ENCODE results near the gene PTPRD.
A peak's percentile ranks its signal among the peaks of the same experiment; 100 is the strongest.

The PTPRD gene

GRCh38 chr9:10434412-10434811 lies 178.4 kb downstream of the PTPRD start:
- no peaks in the 10 kb centered on the region for H3K9me3 ChIP-seq (ENCODE audit: insufficient read depth, low read length)
- H3K27me3 ChIP-seq (ENCODE audit: insufficient read depth, insufficient read length), result no peaks in the 10 kb centered on the region
- H3K36me3 ChIP-seq (ENCODE audit: insufficient read depth, insufficient read length, low read length), result no peaks in the 10 kb centered on the region
- no peak for TF ChIP-seq ZNF274 (IDR thresholded peaks at IDR 0.05; ENCODE audit: low read depth, low read length)
- TF ChIP-seq SUZ12 (IDR thresholded peaks at IDR 0.05; ENCODE audit: extremely low read depth, insufficient read depth, insufficient read length), result no peak
- TF ChIP-seq YY1 (IDR thresholded peaks at IDR 0.05; ENCODE audit: insufficient read depth, insufficient read length), result no peak
- DNase-seq (ENCODE audit: low read depth, low spot score), result no peak
- no peak overlapping the region for H3K9ac ChIP-seq (ENCODE audit: insufficient read length, low read depth)
- H3K4me1 ChIP-seq (ENCODE audit: insufficient read depth, insufficient read length), result no peaks in the 10 kb centered on the region
- H3K4me3 ChIP-seq (ENCODE audit: insufficient read length, low read depth), result no peak overlapping the region

GRCh38 chr9:10411272-10411671 lies 201.5 kb downstream of the PTPRD start:
- no peak for TF ChIP-seq SUZ12 (IDR thresholded peaks at IDR 0.05; ENCODE audit: extremely low read depth, insufficient read depth, insufficient read length)
- no peak for TF ChIP-seq ZNF274 (IDR thresholded peaks at IDR 0.05; ENCODE audit: low read depth, low read length)
- TF ChIP-seq YY1 (IDR thresholded peaks at IDR 0.05; ENCODE audit: insufficient read depth, insufficient read length), result no peak
- no peak overlapping the region for H3K9ac ChIP-seq (ENCODE audit: insufficient read length, low read depth)
- no peaks in the 10 kb centered on the region for H3K36me3 ChIP-seq (ENCODE audit: insufficient read depth, insufficient read length, low read length)

GRCh38 chr9:10403283-10403682 lies 209.5 kb downstream of the PTPRD start:
- Histone ChIP-seq H3K9me3 (ENCODE audit: insufficient read depth, low read length) (no peaks in the 10 kb centered on the region), H3K9ac (ENCODE audit: insufficient read length, low read depth) (no peak overlapping the region), H3K27me3 (ENCODE audit: insufficient read depth, insufficient read length) (no peaks in the 10 kb centered on the region), H3K4me3 (ENCODE audit: insufficient read length, low read depth) (no peak overlapping the region), H3K4me1 (ENCODE audit: insufficient read depth, insufficient read length) (no peaks in the 10 kb centered on the region), H3K36me3 (ENCODE audit: insufficient read depth, insufficient read length, low read length) (no peaks in the 10 kb centered on the region)
- TF ChIP-seq YY1 (IDR thresholded peaks at IDR 0.05; ENCODE audit: insufficient read depth, insufficient read length) (no peak), ZNF274 (IDR thresholded peaks at IDR 0.05; ENCODE audit: low read depth, low read length) (no peak), SUZ12 (IDR thresholded peaks at IDR 0.05; ENCODE audit: extremely low read depth, insufficient read depth, insufficient read length) (no peak)
- no peak for DNase-seq (ENCODE audit: low read depth, low spot score)

More at GRCh38 chr9:10411272-10411671, 201.5 kb downstream of the PTPRD start:
- H3K9me3 ChIP-seq (ENCODE audit: insufficient read depth, low read length), result no peaks in the 10 kb centered on the region
- no peaks in the 10 kb centered on the region for H3K4me1 ChIP-seq (ENCODE audit: insufficient read depth, insufficient read length)
- no peak overlapping the region for H3K4me3 ChIP-seq (ENCODE audit: insufficient read length, low read depth)
- no peaks in the 10 kb centered on the region for H3K27me3 ChIP-seq (ENCODE audit: insufficient read depth, insufficient read length)
- DNase-seq (ENCODE audit: low read depth, low spot score), result no peak

GRCh38 chr9:10396615-10397014 lies 216.2 kb downstream of the PTPRD start:
- H3K36me3 ChIP-seq (ENCODE audit: insufficient read depth, insufficient read length, low read length), result no peaks in the 10 kb centered on the region
- no peaks in the 10 kb centered on the region for H3K4me1 ChIP-seq (ENCODE audit: insufficient read depth, insufficient read length)
- DNase-seq (ENCODE audit: low read depth, low spot score), result no peak
- no peaks in the 10 kb centered on the region for H3K27me3 ChIP-seq (ENCODE audit: insufficient read depth, insufficient read length)
- no peaks in the 10 kb centered on the region for H3K9me3 ChIP-seq (ENCODE audit: insufficient read depth, low read length)
- no peak overlapping the region for H3K9ac ChIP-seq (ENCODE audit: insufficient read length, low read depth)
- no peak for TF ChIP-seq ZNF274 (IDR thresholded peaks at IDR 0.05; ENCODE audit: low read depth, low read length)
- H3K4me3 ChIP-seq (ENCODE audit: insufficient read length, low read depth), result no peak overlapping the region

GRCh38 chr9:10387282-10387681 lies 225.5 kb downstream of the PTPRD start:
- DNase-seq (ENCODE audit: low read depth, low spot score), result no peak
- Histone ChIP-seq H3K4me1 (ENCODE audit: insufficient read depth, insufficient read length) (no peaks in the 10 kb centered on the region), H3K36me3 (ENCODE audit: insufficient read depth, insufficient read length, low read length) (no peaks in the 10 kb centered on the region), H3K9ac (ENCODE audit: insufficient read length, low read depth) (no peak overlapping the region), H3K4me3 (ENCODE audit: insufficient read length, low read depth) (no peak overlapping the region), H3K27me3 (ENCODE audit: insufficient read depth, insufficient read length) (no peaks in the 10 kb centered on the region), H3K9me3 (ENCODE audit: insufficient read depth, low read length) (no peaks in the 10 kb centered on the region)
- TF ChIP-seq SUZ12 (IDR thresholded peaks at IDR 0.05; ENCODE audit: extremely low read depth, insufficient read depth, insufficient read length), result no peak
- no peak for TF ChIP-seq YY1 (IDR thresholded peaks at IDR 0.05; ENCODE audit: insufficient read depth, insufficient read length)

- Histone ChIP-seq H3K4me1 (ENCODE audit: insufficient read depth, insufficient read length) (no peaks in the 10 kb centered on the region), H3K36me3 (ENCODE audit: insufficient read depth, insufficient read length, low read length) (no peaks in the 10 kb centered on the region), H3K27me3 (ENCODE audit: insufficient read depth, insufficient read length) (no peaks in the 10 kb centered on the region), H3K4me3 (ENCODE audit: insufficient read length, low read depth) (no peak overlapping the region), H3K9me3 (ENCODE audit: insufficient read depth, low read length) (no peaks in the 10 kb centered on the region), H3K9ac (ENCODE audit: insufficient read length, low read depth) (no peak overlapping the region)
- TF ChIP-seq YY1 (IDR thresholded peaks at IDR 0.05; ENCODE audit: insufficient read depth, insufficient read length) (no peak), SUZ12 (IDR thresholded peaks at IDR 0.05; ENCODE audit: extremely low read depth, insufficient read depth, insufficient read length) (no peak), ZNF274 (IDR thresholded peaks at IDR 0.05; ENCODE audit: low read depth, low read length) (no peak)
- peak; percentile 22 for DNase-seq (ENCODE audit: low read depth, low spot score)
These were observed 241.0 kb downstream of the PTPRD start for GRCh38 chr9:10371824-10372223.

GRCh38 chr9:10366171-10366779 lies 246.5 kb downstream of the PTPRD start:
- Histone ChIP-seq H3K4me3 (ENCODE audit: insufficient read length, low read depth) (no peak overlapping the region), H3K4me1 (ENCODE audit: insufficient read depth, insufficient read length) (no peaks in the 10 kb centered on the region), H3K9me3 (ENCODE audit: insufficient read depth, low read length) (no peaks in the 10 kb centered on the region), H3K9ac (ENCODE audit: insufficient read length, low read depth) (no peak overlapping the region), H3K36me3 (ENCODE audit: insufficient read depth, insufficient read length, low read length) (no peaks in the 10 kb centered on the region), H3K27me3 (ENCODE audit: insufficient read depth, insufficient read length) (no peaks in the 10 kb centered on the region)
- no peak for TF ChIP-seq SUZ12 (IDR thresholded peaks at IDR 0.05; ENCODE audit: extremely low read depth, insufficient read depth, insufficient read length)
- TF ChIP-seq ZNF274 (IDR thresholded peaks at IDR 0.05; ENCODE audit: low read depth, low read length), result no peak
- no peak for TF ChIP-seq YY1 (IDR thresholded peaks at IDR 0.05; ENCODE audit: insufficient read depth, insufficient read length)
- DNase-seq (ENCODE audit: low read depth, low spot score), result peak; percentile 38
